Natural killer cell (primary cell): ENCODE measurements around the gene TBC1D22A. TPM values are rescaled to one million over a fixed set of nuclear protein-coding genes. Genes with fewer than 3 reads are reported as not detected.

Experiments
- ATAC-seq, 3 donors: fragments of 150-1000 bp in 2 of 3; fragments of 200-7000 bp in 1 of 3; cut with Tn5 transposase; 1 replicate in 1 of 3; 2 replicates in 2 of 3; pipeline ENCODE4 v1.10.0; 2021; ENCODE audit warnings: mild to moderate bottlenecking in 2 of 3, moderate library complexity in 2 of 3
- DNase-seq, 2 donors: peaks; one replicate each; pipeline versions ENCODE4 v3.0.0 to v3.0.0-alpha.2; 2013 to 2021; ENCODE audit warnings: mixed read lengths in 1 of 2
- H3K27ac ChIP-seq: one replicate; pipeline ENCODE4 v1.5.1; 2013; ENCODE audit warnings: mild to moderate bottlenecking, low read length
- H3K27me3 ChIP-seq: one replicate; pipeline ENCODE4 v1.6.1; 2013; ENCODE audit warnings: low read length; ENCODE audit not compliant: control insufficient read depth, insufficient read depth
- H3K36me3 ChIP-seq: one replicate; pipeline ENCODE4 v1.6.1; 2013; ENCODE audit warnings: low read length; ENCODE audit not compliant: control insufficient read depth, insufficient read depth
- H3K4me1 ChIP-seq: one replicate; pipeline ENCODE4 v1.6.1; 2013; ENCODE audit warnings: low read length; ENCODE audit not compliant: control insufficient read depth, insufficient read depth
- H3K4me3 ChIP-seq: one replicate; pipeline ENCODE4 v1.5.1; 2013; ENCODE audit warnings: low read length
- H3K9me3 ChIP-seq: one replicate; pipeline ENCODE4 v1.6.1; 2013; ENCODE audit warnings: low read length; ENCODE audit not compliant: control insufficient read depth, insufficient read depth
- H3K27ac Mint-ChIP-seq, 2 donors: one replicate each; pipeline ENCODE4 v1.8.0; 2022; ENCODE audit warnings: mild to moderate bottlenecking in 2 of 2, mixed read lengths in 2 of 2, moderate library complexity in 1 of 2
- H3K27me3 Mint-ChIP-seq, 2 donors: one replicate each; pipeline ENCODE4 v1.8.0; 2022; ENCODE audit warnings: low read depth in 2 of 2, mixed read lengths in 2 of 2
- H3K36me3 Mint-ChIP-seq: one replicate; pipeline ENCODE4 v1.8.0; 2022; ENCODE audit warnings: mixed read lengths
- H3K4me1 Mint-ChIP-seq, 2 donors: one replicate each; pipeline ENCODE4 v1.8.0; 2022; ENCODE audit warnings: mixed read lengths in 2 of 2
- H3K4me3 Mint-ChIP-seq: one replicate; pipeline ENCODE4 v1.8.0; 2022; ENCODE audit warnings: mild to moderate bottlenecking, moderate library complexity, mixed read lengths
- H3K9me3 Mint-ChIP-seq, 2 donors: one replicate each; pipeline ENCODE4 v1.8.0; 2022; ENCODE audit warnings: mixed read lengths in 2 of 2
- WGBS: methylation state at CpG from one replicate; pipeline ENCODE4 v1.1.7; 2013; ENCODE audit warnings: missing lambda C conversion rate; ENCODE audit not compliant: insufficient coverage; 5-methylcytosine and 5-hydroxymethylcytosine counted together
- intact Hi-C: fragments of 100-400 bp; cut with micrococcal nuclease; formaldehyde crosslinking; loops from one replicate; pipeline ENCODE4 v1.14.2; 2022
- total RNA-seq, 4 donors: library from RNA; stranded (reverse); fragments of 120-200 nt in 1 of 4; gene quantifications; one replicate each; pipeline versions ENCODE4 v1.2.3 to v1.2.4, GENCODE V29; 2013 to 2022
- TF ChIP-seq, protein P1 (sequence below): fragments of 200-600 bp; IDR thresholded peaks from one replicate; pipeline ENCODE4 v1.8.0; 2022; ENCODE audit warnings: antibody characterized with exemption

TBC1D22A gene
- total RNA-seq, 3 donors from 2014 or later (not counting 1 experiment from before 2014, with no cell fraction given) = 47.4 to 53.7 (median 53.2) TPM

DNA sequence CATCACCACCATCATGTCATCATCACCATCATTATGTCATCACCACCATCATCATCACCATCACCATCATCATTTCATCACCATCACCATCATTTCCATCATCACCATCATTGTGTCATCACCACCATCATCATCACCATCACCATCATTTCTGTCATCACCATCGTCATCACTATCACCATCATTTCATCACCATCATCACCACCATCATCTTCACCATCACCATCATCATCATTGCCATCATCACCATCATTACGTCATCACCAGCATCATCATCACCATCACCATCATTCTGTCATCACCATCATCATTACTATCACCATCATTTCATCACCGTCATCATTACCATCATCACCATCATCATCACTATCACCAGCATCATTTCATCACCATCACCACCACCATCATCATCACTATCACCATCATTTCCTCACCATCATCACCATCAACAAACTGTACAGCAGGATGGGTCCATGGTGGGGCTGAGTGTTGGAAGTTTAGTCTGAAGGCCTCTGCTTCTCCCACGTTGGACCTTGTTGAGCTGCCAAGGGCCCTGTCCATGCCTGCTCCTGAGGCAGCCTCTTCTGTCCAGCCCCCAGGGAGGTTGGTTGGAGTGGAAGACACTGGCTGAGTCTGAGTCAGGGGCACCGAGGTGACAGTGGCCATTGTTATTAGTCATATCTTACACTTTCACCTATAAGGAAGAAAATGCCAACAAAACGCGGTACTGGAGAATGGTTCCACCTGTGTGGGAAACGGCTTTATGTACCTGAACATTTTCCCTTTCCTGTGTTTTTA lies 247.1 kb downstream of the TBC1D22A start:
- H3K4me1 Mint-ChIP-seq = peaks cover 18 to 32% of the 10 kb centered on the region in 2 donors
- no peaks in the 10 kb centered on the region for H3K27me3 Mint-ChIP-seq
- no peaks in the 10 kb centered on the region for H3K36me3 Mint-ChIP-seq
- no peak overlapping the region for H3K27ac Mint-ChIP-seq
- no peak overlapping the region for H3K4me3 ChIP-seq
- H3K27me3 ChIP-seq = no peaks in the 10 kb centered on the region
- intact Hi-C loops = no loop called here
- no peak overlapping the region for H3K27ac ChIP-seq
- WGBS = 97% methylated on average over 7 of the region's 8 CpGs
- peaks cover 13% of the 10 kb centered on the region for H3K36me3 ChIP-seq
- no peaks in the 10 kb centered on the region for H3K9me3 ChIP-seq
- no peak overlapping the region for H3K4me3 Mint-ChIP-seq
- ATAC-seq = no peak
- TF ChIP-seq, protein P1, sequence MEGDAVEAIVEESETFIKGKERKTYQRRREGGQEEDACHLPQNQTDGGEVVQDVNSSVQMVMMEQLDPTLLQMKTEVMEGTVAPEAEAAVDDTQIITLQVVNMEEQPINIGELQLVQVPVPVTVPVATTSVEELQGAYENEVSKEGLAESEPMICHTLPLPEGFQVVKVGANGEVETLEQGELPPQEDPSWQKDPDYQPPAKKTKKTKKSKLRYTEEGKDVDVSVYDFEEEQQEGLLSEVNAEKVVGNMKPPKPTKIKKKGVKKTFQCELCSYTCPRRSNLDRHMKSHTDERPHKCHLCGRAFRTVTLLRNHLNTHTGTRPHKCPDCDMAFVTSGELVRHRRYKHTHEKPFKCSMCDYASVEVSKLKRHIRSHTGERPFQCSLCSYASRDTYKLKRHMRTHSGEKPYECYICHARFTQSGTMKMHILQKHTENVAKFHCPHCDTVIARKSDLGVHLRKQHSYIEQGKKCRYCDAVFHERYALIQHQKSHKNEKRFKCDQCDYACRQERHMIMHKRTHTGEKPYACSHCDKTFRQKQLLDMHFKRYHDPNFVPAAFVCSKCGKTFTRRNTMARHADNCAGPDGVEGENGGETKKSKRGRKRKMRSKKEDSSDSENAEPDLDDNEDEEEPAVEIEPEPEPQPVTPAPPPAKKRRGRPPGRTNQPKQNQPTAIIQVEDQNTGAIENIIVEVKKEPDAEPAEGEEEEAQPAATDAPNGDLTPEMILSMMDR = no peak
- no peak for DNase-seq
- peaks cover 10% of the 10 kb centered on the region for H3K4me1 ChIP-seq
- H3K9me3 Mint-ChIP-seq = no peaks in the 10 kb centered on the region

DNA sequence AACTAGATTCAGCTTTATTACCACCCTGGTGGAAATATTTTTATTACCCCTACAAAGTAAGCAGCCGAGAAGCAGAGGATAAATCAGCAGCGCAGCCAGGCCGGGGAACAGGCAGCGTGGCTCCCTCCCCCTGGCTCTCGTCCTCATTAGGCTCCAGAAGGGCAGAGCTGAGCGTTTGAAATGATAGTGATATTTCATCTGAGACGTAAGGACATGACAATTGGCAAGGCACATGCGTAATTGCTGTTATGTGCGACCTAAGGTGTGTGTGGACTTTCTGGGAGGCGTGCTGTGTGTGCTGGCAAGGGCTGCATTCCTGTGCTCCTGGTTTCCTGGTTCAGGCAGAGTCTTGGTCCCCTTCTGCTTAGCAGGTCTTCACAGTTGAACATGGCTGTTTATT lies 247.8 kb downstream of the TBC1D22A start:
- peaks cover 21 to 36% of the 10 kb centered on the region in 2 donors for H3K4me1 Mint-ChIP-seq
- H3K9me3 Mint-ChIP-seq = no peaks in the 10 kb centered on the region
- Histone ChIP-seq H3K9me3 (no peaks in the 10 kb centered on the region), H3K4me3 (no peak overlapping the region), H3K27ac (no peak overlapping the region), H3K27me3 (no peaks in the 10 kb centered on the region), H3K36me3 (peaks cover 13% of the 10 kb centered on the region), H3K4me1 (peaks cover 10% of the 10 kb centered on the region)
- TF ChIP-seq, protein P1 = no peak
- DNase-seq (no peak), ATAC-seq (no peak)
- WGBS = 95% methylated on average over 10 of the region's 10 CpGs
- intact Hi-C loops = no loop called here
- H3K27me3 Mint-ChIP-seq = no peaks in the 10 kb centered on the region
- H3K36me3 Mint-ChIP-seq = no peaks in the 10 kb centered on the region
- H3K27ac Mint-ChIP-seq = no peak overlapping the region
- H3K4me3 Mint-ChIP-seq = no peak overlapping the region

DNA sequence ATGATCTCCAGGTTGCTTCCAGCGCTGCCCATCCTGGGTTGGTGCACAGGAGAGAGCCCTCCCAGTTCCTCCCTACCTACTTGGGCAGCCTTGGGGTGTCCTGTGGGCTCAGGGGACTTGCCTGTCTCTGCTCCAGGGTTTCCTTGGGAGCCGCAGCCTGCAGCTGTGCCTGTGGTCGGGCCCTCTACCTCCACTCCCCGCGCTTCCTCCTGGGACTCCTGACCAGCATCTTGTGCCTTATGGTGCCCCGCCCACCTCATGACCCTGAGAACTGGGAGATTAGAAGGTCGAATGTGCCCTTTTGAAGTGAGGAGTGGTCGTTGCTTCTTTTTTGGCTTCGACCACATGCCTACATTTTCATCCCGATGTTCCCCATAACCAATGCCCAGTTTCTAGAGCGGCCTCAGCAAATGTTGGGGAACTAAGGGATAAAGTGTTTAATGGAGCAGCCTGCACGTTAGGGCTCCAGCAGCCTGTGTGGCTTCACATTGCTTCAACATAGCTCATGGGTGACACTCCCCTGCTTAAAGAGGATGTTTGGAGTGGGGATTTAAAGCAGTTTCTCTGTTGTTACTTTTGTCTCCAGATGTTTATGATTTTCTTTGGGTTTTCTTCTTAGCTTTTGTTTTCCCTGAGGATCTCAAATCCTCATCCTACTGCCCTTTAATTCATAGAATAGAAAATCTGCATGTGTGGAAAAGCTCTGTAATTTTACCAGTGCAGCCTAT lies 248.8 kb downstream of the TBC1D22A start:
- intact Hi-C loops = no loop called here
- WGBS = 96% methylated on average over 12 of the region's 12 CpGs
- ATAC-seq (no peak), DNase-seq (no peak)
- Mint-ChIP-seq H3K9me3 (no peaks in the 10 kb centered on the region), H3K4me1 (peaks cover 31 to 47% of the 10 kb centered on the region in 2 donors), H3K36me3 (no peaks in the 10 kb centered on the region), H3K27me3 (no peaks in the 10 kb centered on the region), H3K4me3 (no peak overlapping the region), H3K27ac (no peak overlapping the region)
- no peaks in the 10 kb centered on the region for H3K27me3 ChIP-seq
- peaks cover 10% of the 10 kb centered on the region for H3K4me1 ChIP-seq
- TF ChIP-seq, protein P1 = no peak
- peaks cover 16% of the 10 kb centered on the region for H3K36me3 ChIP-seq
- H3K4me3 ChIP-seq = no peak overlapping the region
- no peaks in the 10 kb centered on the region for H3K9me3 ChIP-seq
- no peak overlapping the region for H3K27ac ChIP-seq
